CD4-positive, alpha-beta memory T cell (primary cell): Measurements from ENCODE around the gene CLSTN1. TPM values are rescaled to one million over a fixed set of nuclear protein-coding genes. Genes with fewer than 3 reads are reported as not detected.
"Not testable (repeated sequence)": the region's sequence is repeated elsewhere in the genome, so short reads cannot be mapped to it uniquely, and the experiment has no call there.

Experiments used
- CTCF ChIA-PET: fragments of 350-600 bp; sonication (Branson Sonifier 250); formaldehyde crosslinking; loops from one replicate; lab custom pipeline; 2021; ENCODE audit warnings: inconsistent platforms; ENCODE audit not compliant: partially characterized antibody; lab: Charles Lee
- POLR2A ChIA-PET: fragments of 350-600 bp; sonication (Branson Sonifier 250); formaldehyde crosslinking; loops from one replicate; lab custom pipeline; 2021; ENCODE audit not compliant: partially characterized antibody; lab: Charles Lee
- DNase-seq, 5 donors: peaks; one replicate each; pipeline versions ENCODE4 v3.0.0 to v3.0.0-alpha.2; 2020 to 2022; ENCODE audit warnings: mixed read lengths in 1 of 5
- H3K27ac ChIP-seq: one replicate; pipeline ENCODE4 v1.7.0; 2013; ENCODE audit warnings: low read depth, low read length
- H3K27me3 ChIP-seq: 2 replicates; pipeline ENCODE4 v1.7.0; 2013; ENCODE audit warnings: mild to moderate bottlenecking, low read length, moderate library complexity; ENCODE audit not compliant: insufficient read depth
- H3K36me3 ChIP-seq: 2 replicates; pipeline ENCODE4 v1.7.0; 2013; ENCODE audit warnings: mild to moderate bottlenecking, low read length, moderate library complexity; ENCODE audit not compliant: insufficient read depth
- H3K4me1 ChIP-seq: 2 replicates; pipeline ENCODE4 v1.7.0; 2013; ENCODE audit warnings: mild to moderate bottlenecking, low read length, moderate library complexity; ENCODE audit not compliant: insufficient read depth
- H3K4me3 ChIP-seq, 2 donors: one replicate each; pipeline ENCODE4 v1.7.0; 2013; ENCODE audit warnings: low read length in 2 of 2, mild to moderate bottlenecking in 1 of 2
- H3K9me3 ChIP-seq, 2 donors: one replicate each; pipeline ENCODE4 v1.7.0; 2013; ENCODE audit warnings: low read length in 2 of 2, control low read depth in 1 of 2; ENCODE audit not compliant: control insufficient read depth in 1 of 2
- H3K27ac Mint-ChIP-seq, 7 donors: one replicate each; pipeline ENCODE4 v1.8.0; 2020 to 2021; ENCODE audit warnings: mixed read lengths in 7 of 7, mild to moderate bottlenecking in 6 of 7, inconsistent platforms in 3 of 7, moderate library complexity in 3 of 7
- H3K27me3 Mint-ChIP-seq, 2 donors: one replicate each; pipeline ENCODE4 v1.8.0; 2020 to 2021; ENCODE audit warnings: mixed read lengths in 2 of 2
- H3K36me3 Mint-ChIP-seq, 2 donors: one replicate each; pipeline ENCODE4 v1.8.0; 2020 to 2021; ENCODE audit warnings: mixed read lengths in 2 of 2, inconsistent platforms in 1 of 2, mild to moderate bottlenecking in 1 of 2
- H3K4me1 Mint-ChIP-seq, 4 donors: one replicate each; pipeline ENCODE4 v1.8.0; 2020 to 2021; ENCODE audit warnings: mixed read lengths in 4 of 4, mild to moderate bottlenecking in 1 of 4
- H3K4me3 Mint-ChIP-seq, 8 donors: one replicate each; pipeline ENCODE4 v1.8.0; 2020 to 2021; ENCODE audit warnings: mixed read lengths in 8 of 8, mild to moderate bottlenecking in 7 of 8, moderate library complexity in 6 of 8, inconsistent platforms in 3 of 8
- H3K9me3 Mint-ChIP-seq, 8 donors: one replicate each; pipeline ENCODE4 v1.8.0; 2020 to 2021; ENCODE audit warnings: mixed read lengths in 8 of 8, mild to moderate bottlenecking in 5 of 8, inconsistent platforms in 3 of 8, moderate library complexity in 1 of 8
- intact Hi-C: fragments of 100-400 bp; cut with micrococcal nuclease; formaldehyde crosslinking; loops from one replicate; pipeline ENCODE4 v1.15.1; 2023
- polyA plus RNA-seq, 2 donors: library from polyadenylated mRNA; unstranded; fragments of 300-500 nt; fragmentation: Illumina TruSeq; gene quantifications; one replicate each; pipeline ENCODE4 v1.2.3, GENCODE V29; 2021
- total RNA-seq, 2 experiments: library from RNA; stranded (reverse); gene quantifications; one replicate each; pipeline ENCODE4 v1.2.3, GENCODE V29; 2021

Gene CLSTN1
- total and polyA plus RNA-seq, 4 experiments from 2014 or later = 6.9 to 109 (median 78.7) TPM

DNA sequence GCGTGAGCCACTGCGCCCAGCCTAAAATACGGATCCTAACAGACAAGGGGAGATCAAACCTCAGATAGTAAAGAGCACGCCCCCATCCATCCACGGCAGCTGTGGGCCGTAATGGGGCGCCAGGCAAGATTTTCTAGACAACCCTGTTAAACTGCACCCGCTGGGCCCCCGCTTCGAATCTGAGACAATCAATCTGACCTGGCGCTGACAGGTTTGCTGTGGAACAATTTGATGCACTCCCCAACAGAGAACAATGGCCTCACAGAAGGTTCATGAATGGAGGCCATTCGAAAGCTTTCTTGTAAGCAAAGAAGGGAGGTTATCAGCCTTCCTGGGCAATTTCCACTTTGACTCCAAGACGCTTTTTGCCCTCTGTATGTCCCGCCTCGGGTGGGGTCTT, 30.5 kb downstream of the CLSTN1 start:
- Mint-ChIP-seq H3K36me3 (peaks cover 0 to 7% of the 10 kb centered on the region in 2 donors), H3K4me1 (peaks cover 25 to 70% (median 46%) of the 10 kb centered on the region in 4 donors), H3K27ac (peak overlapping the region in 5 of 7 donors; percentile 22 to 84 (median 73)), H3K9me3 (no peaks in the 10 kb centered on the region), H3K4me3 (no peak overlapping the region), H3K27me3 (no peaks in the 10 kb centered on the region)
- peaks cover 22% of the 10 kb centered on the region for H3K4me1 ChIP-seq
- H3K36me3 ChIP-seq = no peaks in the 10 kb centered on the region
- no peak for DNase-seq
- POLR2A ChIA-PET = interaction anchor here (0.9 kb wide), 1 partner anchor 11 kb away, joined by 4 read pairs; no protein-coding TSS in a partner anchor
- H3K9me3 ChIP-seq = no peaks in the 10 kb centered on the region
- no peak overlapping the region for H3K4me3 ChIP-seq
- H3K27me3 ChIP-seq = no peaks in the 10 kb centered on the region
- no peak overlapping the region for H3K27ac ChIP-seq
- intact Hi-C loops = no loop called here
- CTCF ChIA-PET = interaction anchor here (0.9 to 3.1 kb wide), 4 partner anchors 9 to 71 kb away, joined by 3 to 16 read pairs (median 6); no protein-coding TSS in a partner anchor

- H3K4me1 Mint-ChIP-seq = peaks cover 24 to 69% (median 44%) of the 10 kb centered on the region in 4 donors
- H3K4me3 Mint-ChIP-seq = no peak overlapping the region
Measured at GRCh38 chr1:9792156-9793042, 31.4 kb downstream of the CLSTN1 start.

DNA sequence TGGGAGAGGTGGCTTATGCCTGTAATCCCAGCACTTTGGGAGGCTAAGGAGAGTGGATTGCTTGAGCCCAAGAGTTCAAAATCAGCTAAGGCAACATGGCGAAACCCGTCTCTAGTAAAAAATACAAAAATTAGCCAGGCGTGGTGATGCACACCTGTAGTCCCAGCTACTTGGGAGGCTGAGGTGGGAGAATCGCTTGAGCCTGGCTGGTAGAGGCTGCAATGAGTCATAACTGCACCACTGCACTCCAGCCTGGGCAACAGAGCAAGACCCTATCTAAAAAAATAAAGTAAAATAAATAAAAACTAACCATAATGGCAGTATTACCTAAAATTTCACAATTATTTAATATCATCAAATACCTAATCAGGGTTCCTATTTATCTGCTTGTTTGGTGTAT, 34.1 kb downstream of the CLSTN1 start:
- not testable (repeated sequence) for DNase-seq, H3K27me3 ChIP-seq, H3K27me3 Mint-ChIP-seq, H3K27ac ChIP-seq, H3K4me3 ChIP-seq, H3K36me3 ChIP-seq, H3K4me3 Mint-ChIP-seq, H3K9me3 Mint-ChIP-seq, H3K9me3 ChIP-seq
- intact Hi-C loops = loop anchor here (10.0 kb wide), 1 partner anchor 245 kb away; the partner anchor contains the start of gene UBE4B
- ChIA-PET CTCF (interaction anchor here (1.0 kb wide), 1 partner anchor 71 kb away, joined by 4 read pairs; no protein-coding TSS in a partner anchor), POLR2A (interaction anchor here (0.7 kb wide), 1 partner anchor 10 kb away, joined by 4 read pairs; no protein-coding TSS in a partner anchor)
- H3K27ac Mint-ChIP-seq = peak overlapping the region in 6 of 7 donors; percentile 36 to 97 (median 76)
- H3K4me1 Mint-ChIP-seq = peaks cover 25 to 68% (median 42%) of the 10 kb centered on the region in 4 donors
- H3K4me1 ChIP-seq = peaks cover 34% of the 10 kb centered on the region
- peaks cover 0 to 10% of the 10 kb centered on the region in 2 donors for H3K36me3 Mint-ChIP-seq

More at GRCh38 chr1:9792156-9793042, 31.4 kb downstream of the CLSTN1 start:
- no peaks in the 10 kb centered on the region for H3K27me3 ChIP-seq
- H3K4me1 ChIP-seq = peaks cover 23% of the 10 kb centered on the region
- ChIA-PET CTCF (interaction anchor here (0.9 to 3.1 kb wide), 5 partner anchors 8 to 83 kb away, joined by 3 to 16 read pairs (median 4); no protein-coding TSS in a partner anchor), POLR2A (interaction anchor here (0.7 kb wide), 2 partner anchors 10 to 234 kb away, joined by 3 read pairs; no protein-coding TSS in a partner anchor)
- H3K9me3 Mint-ChIP-seq = no peaks in the 10 kb centered on the region
- H3K27me3 Mint-ChIP-seq = no peaks in the 10 kb centered on the region
- intact Hi-C loops = no loop called here
- no peaks in the 10 kb centered on the region for H3K9me3 ChIP-seq
- H3K36me3 Mint-ChIP-seq = peaks cover 0 to 10% of the 10 kb centered on the region in 2 donors
- no peak overlapping the region for H3K27ac ChIP-seq
- H3K36me3 ChIP-seq = no peaks in the 10 kb centered on the region
- no peak for DNase-seq
- no peak overlapping the region for H3K4me3 ChIP-seq
- peak overlapping the region; percentile 17 to 78 (median 73) for H3K27ac Mint-ChIP-seq

DNA sequence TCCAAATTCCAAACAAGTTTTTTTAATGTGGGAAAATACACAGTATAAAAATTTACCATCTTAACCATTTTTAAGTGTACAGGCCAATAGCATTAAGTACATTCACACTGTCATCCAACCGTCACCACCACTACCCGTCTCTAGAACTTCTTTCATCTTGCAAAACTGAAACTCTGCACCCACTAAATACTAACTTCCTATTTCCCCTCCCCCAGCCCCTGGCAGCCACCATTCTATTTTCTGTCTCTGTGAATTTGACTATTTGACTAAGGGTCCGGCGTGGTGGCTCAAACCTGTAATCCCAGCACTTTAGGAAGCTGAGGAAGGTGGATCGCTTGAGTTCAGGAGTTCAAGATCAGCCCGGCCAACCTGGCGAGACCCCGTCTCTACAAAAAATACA, 36.1 kb downstream of the CLSTN1 start:
- H3K27ac ChIP-seq = peak overlapping the region; percentile 61
- Mint-ChIP-seq H3K4me3 (peak overlapping the region; percentile 70 to 87 (median 82)), H3K36me3 (peaks cover 0 to 9% of the 10 kb centered on the region in 2 donors), H3K9me3 (no peaks in the 10 kb centered on the region), H3K4me1 (peaks cover 26 to 55% (median 36%) of the 10 kb centered on the region in 4 donors), H3K27ac (peak overlapping the region; percentile 82 to 98 (median 95)), H3K27me3 (no peaks in the 10 kb centered on the region)
- H3K4me3 ChIP-seq = peak overlapping the region in 1 of 2 donors; percentile 38
- CTCF ChIA-PET = interaction anchor here (1.0 to 11.5 kb wide), 4 partner anchors 11 to 90 kb away, joined by 4 to 381 read pairs (median 39); no protein-coding TSS in a partner anchor
- H3K4me1 ChIP-seq = peaks cover 38% of the 10 kb centered on the region
- DNase-seq = peak; percentile 74 to 81 (median 77)
- intact Hi-C loops = loop anchor here (10.0 kb wide), 1 partner anchor 247 kb away; the partner anchor contains the start of gene UBE4B
- H3K36me3 ChIP-seq = no peaks in the 10 kb centered on the region
- no peaks in the 10 kb centered on the region for H3K27me3 ChIP-seq
- POLR2A ChIA-PET = interaction anchor here (1.2 to 1.3 kb wide), 3 partner anchors 13 to 81 kb away, joined by 3 read pairs; no protein-coding TSS in a partner anchor
- no peaks in the 10 kb centered on the region for H3K9me3 ChIP-seq

- peaks cover 38% of the 10 kb centered on the region for H3K4me1 ChIP-seq
- Mint-ChIP-seq H3K4me1 (peaks cover 23 to 47% (median 31%) of the 10 kb centered on the region in 4 donors), H3K27ac (peak overlapping the region in 2 of 7 donors; percentile 39 to 60), H3K4me3 (no peak overlapping the region), H3K9me3 (no peaks in the 10 kb centered on the region), H3K36me3 (peaks cover 0 to 7% of the 10 kb centered on the region in 2 donors), H3K27me3 (no peaks in the 10 kb centered on the region)
- no peak overlapping the region for H3K27ac ChIP-seq
- no peaks in the 10 kb centered on the region for H3K9me3 ChIP-seq
- POLR2A ChIA-PET = interaction anchor here (1.2 to 1.3 kb wide), 3 partner anchors 15 to 156 kb away, joined by 4 to 5 read pairs (median 4); partner anchors contain the start of gene PIK3CD
- CTCF ChIA-PET = interaction anchor here (0.9 to 11.5 kb wide), 19 partner anchors 8 to 651 kb away, joined by 3 to 381 read pairs (median 6); no protein-coding TSS in a partner anchor
- no peak overlapping the region for H3K4me3 ChIP-seq
- no peaks in the 10 kb centered on the region for H3K27me3 ChIP-seq
- intact Hi-C loops = loop anchor here (2.0 to 10.0 kb wide), 2 partner anchors 249 to 643 kb away; partner anchors contain the start of gene UBE4B
- no peaks in the 10 kb centered on the region for H3K36me3 ChIP-seq
- no peak for DNase-seq
Measured at GRCh38 chr1:9785406-9785805, 38.4 kb downstream of the CLSTN1 start.

DNA sequence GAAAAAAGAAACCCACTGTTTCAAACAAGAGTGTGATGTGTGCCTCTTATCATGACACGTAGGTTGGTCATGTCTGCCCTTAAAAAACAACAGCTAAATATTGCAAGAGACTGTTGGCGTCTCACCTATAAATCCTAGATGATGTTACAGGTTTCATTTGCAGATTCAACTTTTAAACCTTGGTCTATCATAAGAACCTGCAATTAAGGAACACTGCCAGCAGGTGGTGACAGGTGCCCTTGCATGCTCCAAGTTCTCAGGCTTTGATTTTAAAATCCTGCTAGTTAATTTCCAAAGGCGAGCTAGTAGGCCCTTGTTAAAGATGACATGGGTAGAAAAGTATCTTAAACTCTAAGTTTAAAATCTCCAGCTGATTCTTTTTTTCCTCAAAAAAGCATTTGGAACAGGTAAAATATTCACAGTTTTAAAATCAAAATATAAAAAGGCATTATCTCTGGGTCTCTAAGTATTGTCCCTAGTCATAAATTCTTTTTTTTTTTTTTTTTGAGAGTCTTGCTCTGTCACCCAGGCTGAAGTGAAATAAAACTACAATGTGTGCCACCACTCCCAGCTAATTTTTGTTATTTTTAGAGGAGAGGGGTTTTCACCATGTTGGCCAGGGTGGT, 39.1 kb downstream of the CLSTN1 start:
- H3K4me3 ChIP-seq = no peak overlapping the region
- Mint-ChIP-seq H3K27ac (peak overlapping the region in 5 of 7 donors; percentile 18 to 64 (median 42)), H3K9me3 (no peaks in the 10 kb centered on the region), H3K36me3 (peaks cover 0 to 3% of the 10 kb centered on the region in 2 donors), H3K4me3 (peak overlapping the region in 2 of 8 donors; percentile 29 to 61), H3K27me3 (no peaks in the 10 kb centered on the region), H3K4me1 (peaks cover 22 to 42% (median 27%) of the 10 kb centered on the region in 4 donors)
- H3K27me3 ChIP-seq = no peaks in the 10 kb centered on the region
- CTCF ChIA-PET = interaction anchor here (0.7 to 11.5 kb wide), 46 partner anchors 9 to 650 kb away, joined by 3 to 381 read pairs (median 4); partner anchors contain the start of genes CENPS, LZIC and NMNAT1
- H3K36me3 ChIP-seq = no peaks in the 10 kb centered on the region
- peaks cover 38% of the 10 kb centered on the region for H3K4me1 ChIP-seq
- intact Hi-C loops = loop anchor here (1.0 to 10.0 kb wide), 7 partner anchors 39 to 644 kb away; partner anchors contain the start of genes CLSTN1 and UBE4B
- H3K27ac ChIP-seq = no peak overlapping the region
- POLR2A ChIA-PET = interaction anchor here (0.6 to 1.3 kb wide), 7 partner anchors 15 to 668 kb away, joined by 3 to 5 read pairs (median 4); partner anchors contain the start of genes LZIC, NMNAT1 and PIK3CD
- no peaks in the 10 kb centered on the region for H3K9me3 ChIP-seq
- peak; percentile 70 to 75 (median 72) for DNase-seq
